C4-2B (cell line): ENCODE data around the gene EMD.

Experiments used
- ZFX ChIP-seq: fragments of 450-650 bp; IDR thresholded peaks from 2 replicates; pipeline ENCODE4 v1.6.1; 2017
- TF ChIP-seq, protein P1 (sequence below): fragments of 450-650 bp; conservative IDR thresholded peaks from 2 replicates; pipeline ENCODE4 v1.5.1; 2017; ENCODE audit warnings: mild to moderate bottlenecking

- TF ChIP-seq, protein P1, sequence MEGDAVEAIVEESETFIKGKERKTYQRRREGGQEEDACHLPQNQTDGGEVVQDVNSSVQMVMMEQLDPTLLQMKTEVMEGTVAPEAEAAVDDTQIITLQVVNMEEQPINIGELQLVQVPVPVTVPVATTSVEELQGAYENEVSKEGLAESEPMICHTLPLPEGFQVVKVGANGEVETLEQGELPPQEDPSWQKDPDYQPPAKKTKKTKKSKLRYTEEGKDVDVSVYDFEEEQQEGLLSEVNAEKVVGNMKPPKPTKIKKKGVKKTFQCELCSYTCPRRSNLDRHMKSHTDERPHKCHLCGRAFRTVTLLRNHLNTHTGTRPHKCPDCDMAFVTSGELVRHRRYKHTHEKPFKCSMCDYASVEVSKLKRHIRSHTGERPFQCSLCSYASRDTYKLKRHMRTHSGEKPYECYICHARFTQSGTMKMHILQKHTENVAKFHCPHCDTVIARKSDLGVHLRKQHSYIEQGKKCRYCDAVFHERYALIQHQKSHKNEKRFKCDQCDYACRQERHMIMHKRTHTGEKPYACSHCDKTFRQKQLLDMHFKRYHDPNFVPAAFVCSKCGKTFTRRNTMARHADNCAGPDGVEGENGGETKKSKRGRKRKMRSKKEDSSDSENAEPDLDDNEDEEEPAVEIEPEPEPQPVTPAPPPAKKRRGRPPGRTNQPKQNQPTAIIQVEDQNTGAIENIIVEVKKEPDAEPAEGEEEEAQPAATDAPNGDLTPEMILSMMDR: no peak
- no peak for TF ChIP-seq ZFX
These were observed 1.7 kb downstream of the EMD start for GRCh38 chrX:154380787-154381186.
